Cardiac muscle cell (in vitro differentiated cells and primary cell): ENCODE results near the gene MRPS27. TPM values are rescaled to one million over a fixed set of nuclear protein-coding genes. Genes with fewer than 3 reads are reported as not detected.

Experiments
- DNase-seq, 2 donors: peaks; one replicate each; pipeline versions ENCODE4 v3.0.0 to v3.0.0-alpha.2; 2010 to 2017; ENCODE audit warnings: low read depth in 1 of 2, low spot score in 1 of 2
- H3K27ac ChIP-seq: fragments of 200-600 bp; sonication (generic); 2 replicates; pipeline ENCODE4 v1.5.1; 2016
- H3K27me3 ChIP-seq: fragments of 200-600 bp; sonication (generic); 2 replicates; pipeline ENCODE4 v1.6.0; 2016; ENCODE audit warnings: control low read depth
- H3K36me3 ChIP-seq: fragments of 200-600 bp; sonication (generic); 2 replicates; pipeline ENCODE4 v1.5.1; 2016; ENCODE audit warnings: control low read depth
- H3K4me1 ChIP-seq: fragments of 200-600 bp; sonication (generic); 2 replicates; pipeline ENCODE4 v1.8.1; 2017; ENCODE audit warnings: low read depth, mild to moderate bottlenecking, mixed run types
- H3K4me3 ChIP-seq: fragments of 200-600 bp; sonication (generic); 2 replicates; pipeline ENCODE4 v1.5.1; 2016; ENCODE audit warnings: mild to moderate bottlenecking
- H3K9me3 ChIP-seq: fragments of 200-600 bp; sonication (generic); 2 replicates; pipeline ENCODE4 v1.5.1; 2017; ENCODE audit warnings: low read depth, mild to moderate bottlenecking, control low read depth
- polyA plus RNA-seq: library from polyadenylated mRNA; unstranded; fragments of >200 nt; fragmentation: Nextera tagmentation; extraction: Ambion mirVana; gene quantifications from 2 replicates; pipeline ENCODE4 v1.2.1, GENCODE V29; 2016
- total RNA-seq: library from RNA; depleted of rRNA; stranded (reverse); fragments of >200 nt; gene quantifications from 2 replicates; pipeline ENCODE4 v1.2.3, GENCODE V29; 2016
- TF ChIP-seq, protein P1 (sequence below): IDR thresholded peaks from 2 replicates; pipeline ENCODE4 v1.5.1; 2012; ENCODE audit warnings: low read depth, mild to moderate bottlenecking, low read length

Gene MRPS27
- total and polyA plus RNA-seq, 2 experiments from 2014 or later = 58.1 to 64.1 TPM

- no peaks in the 10 kb centered on the region for H3K27me3 ChIP-seq
- H3K4me3 ChIP-seq = no peak overlapping the region
- H3K36me3 ChIP-seq = peaks cover 4% of the 10 kb centered on the region
- DNase-seq = no peak
- H3K4me1 ChIP-seq = peaks cover 20% of the 10 kb centered on the region
- H3K9me3 ChIP-seq = no peaks in the 10 kb centered on the region
- no peak overlapping the region for H3K27ac ChIP-seq
- TF ChIP-seq, protein P1, sequence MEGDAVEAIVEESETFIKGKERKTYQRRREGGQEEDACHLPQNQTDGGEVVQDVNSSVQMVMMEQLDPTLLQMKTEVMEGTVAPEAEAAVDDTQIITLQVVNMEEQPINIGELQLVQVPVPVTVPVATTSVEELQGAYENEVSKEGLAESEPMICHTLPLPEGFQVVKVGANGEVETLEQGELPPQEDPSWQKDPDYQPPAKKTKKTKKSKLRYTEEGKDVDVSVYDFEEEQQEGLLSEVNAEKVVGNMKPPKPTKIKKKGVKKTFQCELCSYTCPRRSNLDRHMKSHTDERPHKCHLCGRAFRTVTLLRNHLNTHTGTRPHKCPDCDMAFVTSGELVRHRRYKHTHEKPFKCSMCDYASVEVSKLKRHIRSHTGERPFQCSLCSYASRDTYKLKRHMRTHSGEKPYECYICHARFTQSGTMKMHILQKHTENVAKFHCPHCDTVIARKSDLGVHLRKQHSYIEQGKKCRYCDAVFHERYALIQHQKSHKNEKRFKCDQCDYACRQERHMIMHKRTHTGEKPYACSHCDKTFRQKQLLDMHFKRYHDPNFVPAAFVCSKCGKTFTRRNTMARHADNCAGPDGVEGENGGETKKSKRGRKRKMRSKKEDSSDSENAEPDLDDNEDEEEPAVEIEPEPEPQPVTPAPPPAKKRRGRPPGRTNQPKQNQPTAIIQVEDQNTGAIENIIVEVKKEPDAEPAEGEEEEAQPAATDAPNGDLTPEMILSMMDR = no peak
Observed at GRCh38 chr5:72232838-72233237, 87.2 kb downstream of the MRPS27 start.

DNA sequence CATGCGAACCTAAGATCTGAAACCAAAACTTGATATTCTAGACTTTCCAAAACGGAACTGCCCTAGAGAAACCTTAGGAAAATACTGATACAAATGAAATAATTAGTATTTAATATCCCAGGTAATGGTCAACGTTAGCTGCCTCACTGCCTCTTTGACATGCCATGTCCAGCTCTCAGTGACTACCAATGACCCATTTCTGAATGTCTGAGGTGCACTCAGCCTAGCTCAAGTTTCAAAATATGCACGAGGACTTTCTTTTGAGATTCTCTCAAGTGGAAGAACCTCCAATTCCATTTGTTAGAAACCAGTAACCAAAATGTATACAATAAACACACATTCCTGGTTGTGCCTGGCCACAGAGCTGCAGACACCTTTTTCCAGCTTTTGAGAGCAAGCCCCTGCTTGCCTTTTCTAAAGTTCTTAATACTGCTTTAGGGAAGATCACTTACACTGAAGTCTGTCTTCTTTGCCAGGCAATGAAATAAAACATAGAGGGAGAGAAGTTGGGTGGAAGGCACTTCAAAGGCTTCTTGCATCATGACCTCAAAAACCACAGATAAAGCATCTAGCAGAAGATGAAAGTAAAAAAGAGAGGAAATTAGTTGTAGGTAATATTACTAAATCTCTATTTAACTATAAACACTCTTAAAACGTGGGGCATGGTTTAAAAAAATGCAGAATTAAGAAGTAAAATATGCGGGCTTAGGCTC is 87.9 kb downstream of the MRPS27 start:
- no peak for DNase-seq
- Histone ChIP-seq H3K4me1 (peaks cover 27% of the 10 kb centered on the region), H3K36me3 (peaks cover 2% of the 10 kb centered on the region), H3K27ac (no peak overlapping the region), H3K27me3 (no peaks in the 10 kb centered on the region), H3K9me3 (no peaks in the 10 kb centered on the region), H3K4me3 (no peak overlapping the region)
- TF ChIP-seq, protein P1 = no peak

DNA sequence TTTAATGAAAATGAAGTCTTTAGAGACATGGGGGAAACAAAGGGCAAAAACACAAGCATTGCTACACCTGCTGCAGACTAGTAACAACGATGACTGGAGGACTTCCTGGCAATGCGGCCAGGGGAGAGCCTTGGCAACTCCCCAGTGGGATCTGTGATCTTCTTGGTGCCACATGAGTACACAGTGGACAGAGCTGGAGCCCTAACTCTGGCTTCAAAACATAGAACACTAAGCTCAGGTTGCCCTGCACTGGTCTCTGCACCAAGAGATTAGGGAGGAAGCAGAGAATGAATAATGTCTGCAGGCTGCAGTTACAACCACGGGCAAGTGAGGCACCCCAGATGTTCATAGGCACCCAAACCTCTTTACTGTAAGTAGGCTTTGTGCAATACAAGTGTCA is 91.1 kb downstream of the MRPS27 start:
- H3K9me3 ChIP-seq = no peaks in the 10 kb centered on the region
- H3K27ac ChIP-seq = no peak overlapping the region
- H3K4me3 ChIP-seq = no peak overlapping the region
- no peak for DNase-seq
- TF ChIP-seq, protein P1 = no peak
- no peaks in the 10 kb centered on the region for H3K27me3 ChIP-seq
- H3K4me1 ChIP-seq = peaks cover 36% of the 10 kb centered on the region
- H3K36me3 ChIP-seq = no peaks in the 10 kb centered on the region

GRCh38 chr5:72226950-72227349 is 93.1 kb downstream of the MRPS27 start:
- peaks cover 33% of the 10 kb centered on the region for H3K4me1 ChIP-seq
- no peaks in the 10 kb centered on the region for H3K36me3 ChIP-seq
- DNase-seq = peak in 1 of 2 donors; percentile 64
- no peak overlapping the region for H3K4me3 ChIP-seq
- peak overlapping the region; percentile 55 for H3K27ac ChIP-seq
- TF ChIP-seq, protein P1 = no peak
- H3K27me3 ChIP-seq = no peaks in the 10 kb centered on the region
- H3K9me3 ChIP-seq = no peaks in the 10 kb centered on the region

DNA sequence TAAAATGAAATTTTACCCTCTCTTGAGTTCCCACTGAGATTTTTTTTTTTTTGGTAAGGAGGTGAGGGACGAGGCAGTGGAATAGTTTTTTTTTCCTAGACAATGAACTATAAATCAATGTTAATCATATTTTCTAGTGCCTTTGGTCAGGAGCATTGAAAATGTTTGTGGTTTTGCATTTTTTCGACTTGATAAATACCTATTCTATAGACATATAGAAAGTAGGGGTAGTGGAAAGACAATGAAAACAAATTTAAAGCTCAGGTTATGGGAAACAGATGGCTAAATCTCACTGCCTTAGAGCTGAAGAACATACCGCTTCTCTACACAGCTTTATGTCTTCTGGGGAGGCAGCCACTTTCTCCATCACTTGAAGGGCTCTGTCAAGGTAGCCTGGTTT is 94.3 kb downstream of the MRPS27 start:
- Histone ChIP-seq H3K36me3 (no peaks in the 10 kb centered on the region), H3K9me3 (no peaks in the 10 kb centered on the region), H3K27me3 (no peaks in the 10 kb centered on the region), H3K27ac (no peak overlapping the region), H3K4me1 (peaks cover 33% of the 10 kb centered on the region), H3K4me3 (no peak overlapping the region)
- TF ChIP-seq, protein P1 = no peak
- DNase-seq = no peak
